ENCODE measurements around the gene C1orf21. TPM values are rescaled to one million over a fixed set of nuclear protein-coding genes. Genes with fewer than 3 reads are reported as not detected.

Gene C1orf21
- total and polyA plus RNA-seq, 7 experiments from 2014 or later: 0.46 to 8.5 (median 1.7) TPM; not detected in 2

DNA sequence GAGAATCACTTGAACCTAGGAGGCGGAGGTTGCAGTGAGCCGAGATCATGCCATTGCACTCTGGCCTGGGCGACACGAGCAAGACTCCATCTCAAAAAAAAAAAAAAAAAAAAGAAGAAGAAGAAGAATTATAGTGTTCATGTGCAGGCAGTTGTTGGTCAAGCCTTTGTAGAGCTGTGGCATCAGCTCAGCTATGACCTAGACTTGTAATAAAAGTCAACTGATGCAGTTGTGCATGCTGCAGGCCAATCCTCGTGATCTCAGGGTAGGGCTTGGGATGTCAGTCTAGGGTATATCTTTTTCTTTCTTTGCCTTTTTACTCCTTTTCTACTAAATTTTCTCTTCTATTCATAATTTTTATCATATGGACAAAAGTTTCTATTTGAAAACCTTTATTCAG is 76.2 kb downstream of the C1orf21 start:
- ChIA-PET POLR2A (no interaction called here), CTCF (interaction anchor here (0.7 kb wide), 1 partner anchor 126 kb away, joined by 3 read pairs; no protein-coding TSS in a partner anchor)
- Histone ChIP-seq H3K36me3 (ENCODE audit: control insufficient read depth in 2 of 3, insufficient read depth in 3 of 3, low read length in 3 of 3) (no peaks in the 10 kb centered on the region), H3K4me1 (ENCODE audit: control insufficient read depth in 2 of 2, insufficient read depth in 2 of 2, low read length in 2 of 2) (no peaks in the 10 kb centered on the region), H3K27ac (ENCODE audit: low read depth, low read length) (no peak overlapping the region), H3K4me3 (ENCODE audit: low read length) (no peak overlapping the region), H3K27me3 (ENCODE audit: control insufficient read depth in 2 of 2, insufficient read depth in 2 of 2, low read length in 2 of 2) (no peaks in the 10 kb centered on the region), H3K9me3 (ENCODE audit: control insufficient read depth in 2 of 3, low read length in 3 of 3) (no peaks in the 10 kb centered on the region)
- Mint-ChIP-seq H3K9me3 (peaks cover 0 to 3% (median 0%) of the 10 kb centered on the region in 11 donors), H3K27ac (no peak overlapping the region), H3K36me3 (no peaks in the 10 kb centered on the region), H3K4me1 (no peaks in the 10 kb centered on the region), H3K4me3 (no peak overlapping the region), H3K27me3 (peaks cover 0 to 30% (median 7%) of the 10 kb centered on the region in 5 donors)
- DNase-seq (no peak), ATAC-seq (no peak)
- intact Hi-C loops (cut with micrococcal nuclease): no loop called here

DNA sequence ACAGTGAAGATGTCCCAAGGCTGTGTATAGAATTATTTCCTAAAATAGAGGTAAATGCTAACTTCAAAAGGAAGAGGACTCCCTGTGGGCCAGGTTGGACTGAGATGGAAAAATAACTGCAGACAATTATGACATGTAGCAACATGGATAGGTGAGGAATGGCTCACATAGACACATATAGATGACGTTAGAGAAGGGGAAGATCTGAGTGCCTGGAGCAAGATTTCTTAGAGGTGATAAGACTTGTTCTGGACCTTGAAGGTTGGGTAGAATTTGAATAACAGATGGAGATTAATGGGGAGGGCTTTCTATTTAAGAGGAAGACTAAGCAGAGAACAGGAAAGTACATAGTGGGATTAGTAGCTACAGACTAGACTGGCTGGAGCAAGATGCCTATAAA is 76.9 kb downstream of the C1orf21 start:
- ATAC-seq: no peak
- ChIA-PET CTCF (no interaction called here), POLR2A (no interaction called here)
- DNase-seq: no peak
- intact Hi-C loops (cut with micrococcal nuclease): no loop called here
- Mint-ChIP-seq H3K4me1 (no peaks in the 10 kb centered on the region), H3K9me3 (peaks cover 0 to 3% (median 0%) of the 10 kb centered on the region in 11 donors), H3K27ac (no peak overlapping the region), H3K36me3 (no peaks in the 10 kb centered on the region), H3K27me3 (peaks cover 0 to 27% (median 9%) of the 10 kb centered on the region in 5 donors), H3K4me3 (no peak overlapping the region)
- no peaks in the 10 kb centered on the region for H3K36me3 ChIP-seq (ENCODE audit: control insufficient read depth in 2 of 3, insufficient read depth in 3 of 3, low read length in 3 of 3)
- no peak overlapping the region for H3K27ac ChIP-seq (ENCODE audit: low read depth, low read length)
- H3K27me3 ChIP-seq (ENCODE audit: control insufficient read depth in 2 of 2, insufficient read depth in 2 of 2, low read length in 2 of 2): no peaks in the 10 kb centered on the region
- H3K9me3 ChIP-seq (ENCODE audit: control insufficient read depth in 2 of 3, low read length in 3 of 3): no peaks in the 10 kb centered on the region
- H3K4me1 ChIP-seq (ENCODE audit: control insufficient read depth in 2 of 2, insufficient read depth in 2 of 2, low read length in 2 of 2): no peaks in the 10 kb centered on the region
- H3K4me3 ChIP-seq (ENCODE audit: low read length): no peak overlapping the region

DNA sequence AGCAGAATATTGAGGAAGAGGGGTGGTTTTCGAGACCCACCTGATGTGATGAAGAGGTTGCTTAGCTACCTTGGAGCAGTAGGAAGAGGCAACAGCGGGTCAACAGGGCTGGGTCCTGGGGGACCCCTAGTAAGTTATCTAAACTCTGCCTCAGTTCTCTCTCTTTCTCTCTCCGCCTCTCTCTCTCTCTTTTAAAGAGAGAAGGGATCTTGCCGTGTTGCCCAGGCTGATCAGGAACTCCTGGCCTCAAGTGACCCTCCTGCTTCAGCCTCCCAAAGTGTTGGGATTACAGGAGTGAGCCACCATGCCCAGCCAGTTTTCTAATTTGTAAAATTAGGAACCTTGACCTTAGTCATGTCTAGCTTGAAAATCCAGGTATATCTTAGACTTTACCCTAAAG is 77.9 kb downstream of the C1orf21 start:
- Mint-ChIP-seq H3K27me3 (peaks cover 0 to 22% (median 9%) of the 10 kb centered on the region in 5 donors), H3K27ac (no peak overlapping the region)

DNA sequence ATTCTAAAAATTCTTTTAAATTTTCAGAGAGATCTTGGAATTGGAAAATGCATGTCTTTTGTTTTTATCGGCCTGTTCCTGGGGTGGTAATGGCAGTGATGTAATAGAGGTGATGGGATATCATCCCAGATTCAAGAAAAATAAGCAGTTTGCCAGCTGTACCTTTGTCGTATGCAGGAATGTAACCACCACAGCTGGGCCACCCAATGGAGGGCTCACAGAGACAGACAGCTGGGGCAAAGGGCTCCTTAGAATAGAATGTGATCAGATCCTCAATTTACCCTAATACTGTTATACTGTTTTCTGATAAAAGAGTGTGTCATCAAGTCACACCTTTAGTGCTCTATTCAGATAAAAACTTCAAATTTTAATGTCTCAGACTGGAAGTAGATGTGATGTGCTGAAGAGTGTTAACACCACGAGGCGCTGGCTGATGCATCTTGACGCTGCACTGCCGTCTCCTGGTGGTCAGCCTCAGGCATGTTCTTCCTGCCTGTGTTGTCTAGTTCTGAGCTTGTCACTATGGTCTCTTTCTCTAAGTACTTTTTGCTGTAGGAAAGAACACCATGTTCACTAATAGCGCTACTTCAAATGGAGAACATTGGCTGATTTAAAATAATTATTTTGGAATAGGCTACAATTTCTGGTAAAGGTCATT is 78.8 kb downstream of the C1orf21 start:
- Mint-ChIP-seq H3K4me1 (no peaks in the 10 kb centered on the region), H3K4me3 (no peak overlapping the region), H3K9me3 (peaks cover 0 to 3% (median 0%) of the 10 kb centered on the region in 11 donors), H3K27ac (no peak overlapping the region), H3K36me3 (no peaks in the 10 kb centered on the region), H3K27me3 (peaks cover 0 to 14% (median 9%) of the 10 kb centered on the region in 5 donors)
- Histone ChIP-seq H3K9me3 (ENCODE audit: control insufficient read depth in 2 of 3, low read length in 3 of 3) (no peaks in the 10 kb centered on the region), H3K4me1 (ENCODE audit: control insufficient read depth in 2 of 2, insufficient read depth in 2 of 2, low read length in 2 of 2) (no peaks in the 10 kb centered on the region), H3K27me3 (ENCODE audit: control insufficient read depth in 2 of 2, insufficient read depth in 2 of 2, low read length in 2 of 2) (no peaks in the 10 kb centered on the region), H3K4me3 (ENCODE audit: low read length) (no peak overlapping the region), H3K27ac (ENCODE audit: low read depth, low read length) (no peak overlapping the region), H3K36me3 (ENCODE audit: control insufficient read depth in 2 of 3, insufficient read depth in 3 of 3, low read length in 3 of 3) (no peaks in the 10 kb centered on the region)
- DNase-seq: no peak
- peak; percentile 51 for ATAC-seq
- ChIA-PET CTCF (no interaction called here), POLR2A (no interaction called here)
- intact Hi-C loops (cut with micrococcal nuclease): no loop called here

More for the DNA sequence above, 77.9 kb downstream of the C1orf21 start:
- DNase-seq (no peak), ATAC-seq (no peak)
- no peaks in the 10 kb centered on the region for H3K36me3 ChIP-seq (ENCODE audit: control insufficient read depth in 2 of 3, insufficient read depth in 3 of 3, low read length in 3 of 3)
- no peaks in the 10 kb centered on the region for H3K4me1 Mint-ChIP-seq
- ChIA-PET POLR2A (no interaction called here), CTCF (no interaction called here)
- no peaks in the 10 kb centered on the region for H3K9me3 ChIP-seq (ENCODE audit: control insufficient read depth in 2 of 3, low read length in 3 of 3)
- H3K4me3 Mint-ChIP-seq: no peak overlapping the region
- H3K9me3 Mint-ChIP-seq: peaks cover 0 to 3% (median 0%) of the 10 kb centered on the region in 11 donors
- no peaks in the 10 kb centered on the region for H3K36me3 Mint-ChIP-seq
- intact Hi-C loops (cut with micrococcal nuclease): no loop called here
- no peaks in the 10 kb centered on the region for H3K27me3 ChIP-seq (ENCODE audit: control insufficient read depth in 2 of 2, insufficient read depth in 2 of 2, low read length in 2 of 2)
- H3K4me1 ChIP-seq (ENCODE audit: control insufficient read depth in 2 of 2, insufficient read depth in 2 of 2, low read length in 2 of 2): no peaks in the 10 kb centered on the region
- no peak overlapping the region for H3K4me3 ChIP-seq (ENCODE audit: low read length)
- no peak overlapping the region for H3K27ac ChIP-seq (ENCODE audit: low read depth, low read length)

DNA sequence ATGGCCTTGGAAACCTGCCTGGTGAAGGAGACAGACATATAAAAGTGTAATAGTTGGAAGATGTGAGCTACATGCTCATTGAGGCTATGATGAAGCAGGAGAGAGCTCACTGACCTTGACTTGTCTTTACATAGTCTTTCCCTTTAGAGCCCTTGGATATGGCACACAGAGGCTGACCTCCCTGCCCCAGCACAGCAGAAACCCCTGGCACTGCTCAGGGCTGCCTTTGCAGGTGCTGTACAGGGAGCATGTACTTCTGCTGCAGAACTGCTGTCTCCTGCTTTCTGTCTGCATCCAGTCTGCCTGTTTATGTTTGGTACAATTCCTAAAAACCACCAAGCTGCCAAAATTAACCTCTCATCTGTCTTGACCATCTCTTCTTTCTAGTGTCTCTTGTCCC is 80.5 kb downstream of the C1orf21 start:
- H3K4me1 Mint-ChIP-seq: no peaks in the 10 kb centered on the region
- ChIA-PET CTCF (no interaction called here), POLR2A (no interaction called here)
- no peaks in the 10 kb centered on the region for H3K9me3 ChIP-seq (ENCODE audit: control insufficient read depth in 2 of 3, low read length in 3 of 3)
- H3K27ac ChIP-seq (ENCODE audit: low read depth, low read length): no peak overlapping the region
- H3K9me3 Mint-ChIP-seq: no peaks in the 10 kb centered on the region
- no peak for DNase-seq
- peaks cover 0 to 11% (median 9%) of the 10 kb centered on the region in 5 donors for H3K27me3 Mint-ChIP-seq
- H3K4me3 ChIP-seq (ENCODE audit: low read length): no peak overlapping the region
- intact Hi-C loops (cut with micrococcal nuclease): no loop called here
- no peaks in the 10 kb centered on the region for H3K36me3 Mint-ChIP-seq
- no peaks in the 10 kb centered on the region for H3K4me1 ChIP-seq (ENCODE audit: control insufficient read depth in 2 of 2, insufficient read depth in 2 of 2, low read length in 2 of 2)
- H3K27me3 ChIP-seq (ENCODE audit: control insufficient read depth in 2 of 2, insufficient read depth in 2 of 2, low read length in 2 of 2): no peaks in the 10 kb centered on the region
- no peak overlapping the region for H3K4me3 Mint-ChIP-seq
- H3K36me3 ChIP-seq (ENCODE audit: control insufficient read depth in 2 of 3, insufficient read depth in 3 of 3, low read length in 3 of 3): no peaks in the 10 kb centered on the region
- no peak overlapping the region for H3K27ac Mint-ChIP-seq
- no peak for ATAC-seq

DNA sequence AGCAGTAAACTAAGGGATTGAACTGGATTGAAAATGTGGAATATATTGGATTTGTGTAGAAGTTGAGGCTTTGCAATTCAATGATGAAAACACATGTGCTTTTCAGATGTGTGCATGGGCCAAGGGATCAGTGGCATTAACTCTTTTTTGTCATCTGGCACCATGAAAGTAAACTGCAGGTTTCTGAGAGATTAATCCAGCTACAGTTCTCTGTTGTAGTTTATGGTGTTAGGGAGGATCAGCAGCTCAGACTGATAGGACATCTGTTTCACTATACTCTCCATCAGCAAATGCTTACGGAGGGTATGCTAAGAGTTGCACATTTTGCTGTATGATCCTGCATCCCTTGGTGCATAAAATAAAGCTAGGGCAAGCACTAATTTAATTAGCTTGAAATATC is 82.6 kb downstream of the C1orf21 start:
- peaks cover 0 to 4% (median 0%) of the 10 kb centered on the region in 11 donors for H3K9me3 Mint-ChIP-seq
- no peaks in the 10 kb centered on the region for H3K4me1 Mint-ChIP-seq
- H3K36me3 ChIP-seq (ENCODE audit: control insufficient read depth in 2 of 3, insufficient read depth in 3 of 3, low read length in 3 of 3): no peaks in the 10 kb centered on the region
- no peak overlapping the region for H3K4me3 Mint-ChIP-seq
- POLR2A ChIA-PET: no interaction called here
- no peak overlapping the region for H3K27ac Mint-ChIP-seq
- H3K27ac ChIP-seq (ENCODE audit: low read depth, low read length): no peak overlapping the region
- no peaks in the 10 kb centered on the region for H3K36me3 Mint-ChIP-seq
- no peak overlapping the region for H3K4me3 ChIP-seq (ENCODE audit: low read length)
- intact Hi-C loops (cut with micrococcal nuclease): no loop called here
- DNase-seq (no peak), ATAC-seq (no peak)
- H3K27me3 Mint-ChIP-seq: peaks cover 0 to 21% (median 9%) of the 10 kb centered on the region in 5 donors
- CTCF ChIA-PET: no interaction called here
- no peaks in the 10 kb centered on the region for H3K27me3 ChIP-seq (ENCODE audit: control insufficient read depth in 2 of 2, insufficient read depth in 2 of 2, low read length in 2 of 2)
- H3K4me1 ChIP-seq (ENCODE audit: control insufficient read depth in 2 of 2, insufficient read depth in 2 of 2, low read length in 2 of 2): no peaks in the 10 kb centered on the region
- H3K9me3 ChIP-seq (ENCODE audit: control insufficient read depth in 2 of 3, low read length in 3 of 3): no peaks in the 10 kb centered on the region

DNA sequence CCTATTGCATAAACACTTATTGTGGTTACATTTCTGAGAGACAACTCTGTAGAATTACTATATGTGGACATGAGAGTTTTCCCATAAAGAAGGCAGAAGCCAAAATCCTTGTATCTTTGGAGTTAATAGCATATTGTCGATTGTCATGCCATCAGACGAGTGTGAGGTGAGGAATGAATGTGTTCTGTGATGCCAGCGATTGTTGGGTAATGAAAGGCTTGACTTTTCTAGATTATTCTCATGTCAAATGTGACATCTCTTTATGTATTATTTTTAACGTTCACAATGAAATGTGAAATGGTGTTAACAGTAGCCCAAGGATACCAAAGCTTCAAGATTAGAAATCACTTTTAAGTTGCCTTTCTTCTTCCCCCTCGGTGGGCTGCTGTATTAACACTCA is 84.9 kb downstream of the C1orf21 start:
- ChIA-PET CTCF (no interaction called here), POLR2A (no interaction called here)
- no peaks in the 10 kb centered on the region for H3K36me3 ChIP-seq (ENCODE audit: control insufficient read depth in 2 of 3, insufficient read depth in 3 of 3, low read length in 3 of 3)
- DNase-seq (no peak), ATAC-seq (no peak)
- no peaks in the 10 kb centered on the region for H3K27me3 ChIP-seq (ENCODE audit: control insufficient read depth in 2 of 2, insufficient read depth in 2 of 2, low read length in 2 of 2)
- Mint-ChIP-seq H3K4me3 (no peak overlapping the region), H3K27me3 (peaks cover 0 to 21% (median 9%) of the 10 kb centered on the region in 5 donors), H3K27ac (no peak overlapping the region), H3K9me3 (peaks cover 0 to 4% (median 0%) of the 10 kb centered on the region in 11 donors), H3K36me3 (no peaks in the 10 kb centered on the region), H3K4me1 (no peaks in the 10 kb centered on the region)
- intact Hi-C loops (cut with micrococcal nuclease): no loop called here
- H3K27ac ChIP-seq (ENCODE audit: low read depth, low read length): no peak overlapping the region
- no peaks in the 10 kb centered on the region for H3K9me3 ChIP-seq (ENCODE audit: control insufficient read depth in 2 of 3, low read length in 3 of 3)
- H3K4me1 ChIP-seq (ENCODE audit: control insufficient read depth in 2 of 2, insufficient read depth in 2 of 2, low read length in 2 of 2): no peaks in the 10 kb centered on the region
- H3K4me3 ChIP-seq (ENCODE audit: low read length): no peak overlapping the region
